Aorta (tissue), 5 donors: Measurements from ENCODE around the gene ACHE. TPM values are rescaled to one million over a fixed set of nuclear protein-coding genes. Genes with fewer than 3 reads are reported as not detected.

Source experiments
- ATAC-seq: fragments of 200-7000 bp; cut with Tn5 transposase; one replicate; pipeline ENCODE4 v1.9.1; 2022; ENCODE audit warnings: moderate library complexity; ENCODE audit not compliant: low FRiP score
- DNase-seq, 2 donors: peaks; one replicate each; pipeline ENCODE4 v3.0.0-alpha.2; 2020
- H3K27ac ChIP-seq, 2 donors: one replicate each; pipeline ENCODE4 v1.5.1; 2013; ENCODE audit warnings: low read length in 2 of 2, mild to moderate bottlenecking in 2 of 2, moderate library complexity in 2 of 2, control low read depth in 1 of 2, inconsistent platforms in 1 of 2, low read depth in 1 of 2
- H3K27me3 ChIP-seq, 2 donors: one replicate each; pipeline ENCODE4 v1.6.1; 2013; ENCODE audit warnings: control low read depth in 1 of 2, low read length in 1 of 2, mild to moderate bottlenecking in 1 of 2, moderate library complexity in 1 of 2; ENCODE audit not compliant: insufficient read depth in 2 of 2, control insufficient read depth in 1 of 2
- H3K36me3 ChIP-seq, 2 donors: one replicate each; pipeline ENCODE4 v1.6.1; 2013; ENCODE audit warnings: control low read depth in 1 of 2, low read length in 1 of 2, mild to moderate bottlenecking in 1 of 2; ENCODE audit not compliant: insufficient read depth in 2 of 2, control insufficient read depth in 1 of 2
- H3K4me1 ChIP-seq, 2 donors: one replicate each; pipeline ENCODE4 v1.6.1; 2013; ENCODE audit warnings: low read length in 2 of 2, control low read depth in 1 of 2, mild to moderate bottlenecking in 1 of 2, moderate library complexity in 1 of 2; ENCODE audit not compliant: insufficient read depth in 2 of 2, control insufficient read depth in 1 of 2
- H3K4me3 ChIP-seq, 2 donors: one replicate each; pipeline ENCODE4 v1.5.1; 2013; ENCODE audit warnings: low read length in 2 of 2, control low read depth in 1 of 2, mild to moderate bottlenecking in 1 of 2
- H3K9me3 ChIP-seq: one replicate; pipeline ENCODE4 v1.6.1; 2013; ENCODE audit warnings: mild to moderate bottlenecking, low read length; ENCODE audit not compliant: control insufficient read depth
- WGBS, 2 donors: extraction: QIAGEN DNeasy Blood & Tissue Kit; methylation state at CpG; one replicate each; pipeline ENCODE4 v1.1.7; 2013; 5-methylcytosine and 5-hydroxymethylcytosine counted together
- intact Hi-C, 2 donors: fragments of 100-400 bp; cut with DNase I; formaldehyde crosslinking; loops; one replicate each; pipeline versions ENCODE4 v1.14.2 to v1.15.0; 2022
- microRNA-seq, 2 donors: library from miRNA; unstranded; fragments of <30 nt; microRNA quantifications; one replicate each; pipeline ENCODE4 v1.2.0, GENCODE V29; 2020
- polyA plus RNA-seq, 2 donors: library from polyadenylated mRNA; stranded (reverse); fragments of 200-250 nt; gene quantifications; one replicate each; pipeline ENCODE4 v1.2.3, GENCODE V29; 2013
- total RNA-seq, 2 donors: library from RNA; stranded (reverse); fragmentation: NEBNext Ultra II Directional; extraction: Animal tissue kit (Norgen Biotek cat#: 25700); gene quantifications; one replicate each; pipeline ENCODE4 v1.2.1, GENCODE V29; 2021
- donor health status: healthy with polysubstance abuse.
- donor health status: Bipolar disorder and iron deficiency.
- donor health status: DM: no; HTN: no; CAD: no.
- donor health status: DM: no; HTN: no; CAD: no.
- donor health status: DM: yes; HTN: yes; CAD: no.

ACHE gene
- total and polyA plus RNA-seq, 4 donors, result 1.0 to 2.6 (median 1.6) TPM

DNA sequence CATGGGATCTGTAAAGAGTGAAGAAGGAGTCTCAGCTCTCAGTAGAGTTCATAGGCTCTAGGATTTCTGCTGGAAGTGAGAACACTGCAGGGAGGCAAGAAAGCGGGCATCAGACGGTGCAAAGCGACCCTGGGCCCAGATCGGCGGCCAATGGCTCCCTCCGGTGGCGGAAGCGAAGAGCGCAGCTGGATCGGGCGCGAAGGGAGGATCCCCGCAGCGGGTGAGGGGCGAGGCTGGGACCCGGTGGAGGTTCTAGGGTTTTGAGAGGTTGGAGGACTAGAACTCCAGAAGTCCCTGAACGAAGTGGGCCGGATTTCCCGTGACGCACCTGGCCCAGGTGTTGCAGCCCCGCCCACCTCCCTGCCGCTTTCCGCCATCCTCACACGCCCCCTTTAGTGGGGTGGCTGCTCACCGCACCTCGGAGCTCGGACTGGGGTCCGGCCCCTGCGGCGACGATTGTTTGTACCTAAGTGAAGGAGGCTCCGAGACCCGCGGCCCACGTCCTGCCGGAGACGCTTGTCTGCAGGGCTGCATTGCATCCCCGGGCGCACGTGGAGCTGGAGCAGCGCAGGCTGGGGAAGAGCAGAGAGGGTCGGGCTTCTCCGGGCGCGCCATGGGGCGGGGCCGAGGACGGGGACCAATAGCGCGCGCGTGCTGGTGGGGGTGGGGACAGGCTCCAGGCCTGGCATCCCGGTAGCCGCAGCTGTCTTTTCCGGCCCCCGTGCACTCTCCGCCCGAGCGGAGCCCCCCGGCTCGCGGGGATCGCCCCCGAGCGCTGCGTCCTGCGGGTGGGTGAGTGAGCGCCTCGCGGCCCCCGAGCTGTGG, 43.4 kb downstream of the ACHE start, which contains the start of gene SLC12A9:
SLC12A9 (plus strand) TSS at position 666 of the 825 bp plus-strand sequence. CDS start 1,485 bp downstream, outside the sequence.
- Histone ChIP-seq H3K36me3 (no peaks in the 10 kb centered on the region), H3K27ac (peak within 1 kb of the TSS in 1 of 2 donors; percentile 9), H3K4me3 (peak within 1 kb of the TSS; percentile 34 to 65), H3K4me1 (no peaks in the 10 kb centered on the region), H3K9me3 (no peaks in the 10 kb centered on the region), H3K27me3 (no peaks in the 10 kb centered on the region)
- ATAC-seq, result peak; percentile 99
- 0% methylated on average over 64 to 71 of the region's 71 CpGs for WGBS, 2 donors
- peak; percentile 96 to 97 for DNase-seq
- intact Hi-C loops, result loop anchor here (1.0 to 10.0 kb wide), 4 partner anchors 53 to 377 kb away; partner anchors contain the start of gene TSC22D4 (in 1 of the 2)

DNA sequence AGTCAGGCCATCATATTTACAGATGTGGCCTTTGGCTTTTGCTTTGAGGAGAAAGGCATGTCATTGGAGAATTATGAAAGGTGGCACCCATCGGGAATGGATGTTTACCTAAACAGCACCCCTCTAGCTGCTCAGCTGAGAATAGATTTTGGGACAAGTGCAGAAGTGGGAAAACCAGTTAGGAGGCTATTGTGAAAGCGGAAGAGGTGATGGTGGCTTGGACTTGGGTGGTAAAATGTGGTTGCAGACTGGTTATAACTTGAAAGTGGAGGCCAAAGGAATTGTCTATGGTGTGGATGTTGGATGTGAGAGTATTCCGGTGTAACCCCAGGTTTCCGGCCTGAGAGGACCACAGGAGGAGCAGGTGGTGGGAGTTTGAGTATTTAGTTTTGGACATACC, 48.3 kb downstream of the ACHE start:
- no peak for DNase-seq

DNA sequence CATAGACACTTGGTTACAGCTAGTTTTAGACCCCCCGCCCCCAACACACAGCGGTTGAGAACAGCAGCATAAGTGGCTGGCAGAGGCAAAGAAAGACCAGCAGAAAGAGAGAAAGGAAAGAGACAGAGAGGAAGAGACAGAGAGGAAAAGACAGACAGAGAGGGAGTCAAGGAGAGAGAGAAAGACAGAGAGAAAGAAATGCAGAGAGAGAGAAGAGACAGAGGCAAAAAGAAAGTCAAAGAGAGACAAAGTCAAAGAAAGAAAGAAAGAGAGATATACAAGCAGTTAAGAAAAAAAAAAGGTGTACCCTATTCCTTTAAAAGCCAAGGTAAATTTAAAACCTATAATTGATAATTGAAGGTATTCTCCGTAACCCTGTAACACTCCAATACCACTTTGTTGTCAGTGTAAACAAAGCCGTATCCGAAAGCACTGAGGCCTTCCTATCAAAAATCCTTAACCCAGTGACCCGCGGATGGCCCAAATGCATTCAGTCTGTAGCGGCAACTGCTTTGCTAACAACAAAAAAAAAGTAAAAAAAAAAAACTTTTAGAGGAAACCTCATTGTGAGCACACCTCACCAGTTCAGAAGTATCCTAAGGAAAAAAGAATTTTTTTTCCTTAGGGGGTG, 55.1 kb downstream of the ACHE start:
- WGBS, 2 donors, result 81 to 82% methylated on average over 8 of the region's 8 CpGs
- intact Hi-C loops, result no loop called here
- Histone ChIP-seq H3K27me3 (no peaks in the 10 kb centered on the region), H3K27ac (no peak overlapping the region), H3K4me3 (no peak overlapping the region), H3K36me3 (no peaks in the 10 kb centered on the region), H3K9me3 (no peaks in the 10 kb centered on the region), H3K4me1 (no peaks in the 10 kb centered on the region)
- ATAC-seq (no peak), DNase-seq (no peak)

More for the DNA sequence above, 48.3 kb downstream of the ACHE start:
- Histone ChIP-seq H3K27me3 (no peaks in the 10 kb centered on the region), H3K4me1 (no peaks in the 10 kb centered on the region), H3K9me3 (no peaks in the 10 kb centered on the region), H3K4me3 (no peak overlapping the region), H3K36me3 (no peaks in the 10 kb centered on the region), H3K27ac (no peak overlapping the region)
- WGBS, 2 donors, result 95 to 97% methylated on average over 4 of the region's 4 CpGs
- intact Hi-C loops, result no loop called here
- ATAC-seq, result no peak

Small RNA genes within 50 kb of the gene (microRNA-seq; reads per million reads assigned to microRNA genes)
- gene MIR6875, result 0 to 0.60 reads per million in 2 donors

Other genes starting within 250 kb of the ACHE start
- not detected for gene ACTL6B, start 239.4 kb downstream of the ACHE start, total RNA-seq
- not detected for gene ACTL6B, start 239.4 kb downstream of the ACHE start, polyA plus RNA-seq
- 100 to 1,000 TPM; 185 to 204 TPM for gene GNB2, start 222.1 kb downstream of the ACHE start, total RNA-seq
- gene GNB2, start 222.1 kb downstream of the ACHE start, polyA plus RNA-seq, result 100 to 1,000 TPM; 107 to 227 TPM
- gene GIGYF1, start 201.6 kb downstream of the ACHE start, total RNA-seq, result 10 to 100 TPM; 36.0 to 48.1 TPM
- gene GIGYF1, start 201.6 kb downstream of the ACHE start, polyA plus RNA-seq, result 10 to 100 TPM in 1 of 2 donors, 1 to 10 TPM in 1; 6.6 to 51.6 TPM
- 10 to 100 TPM; 16.4 to 17.9 TPM for gene POP7, start 189.8 kb downstream of the ACHE start, total RNA-seq
- 10 to 100 TPM; 29.6 to 31.8 TPM for gene POP7, start 189.8 kb downstream of the ACHE start, polyA plus RNA-seq
- gene EPO, start 175.4 kb downstream of the ACHE start, total RNA-seq, result not detected
- gene EPO, start 175.4 kb downstream of the ACHE start, polyA plus RNA-seq, result under 1 TPM in 1 of 2 donors, not detected in 1; 0.26 TPM
- not detected for gene ZAN, start 162.3 kb downstream of the ACHE start, total RNA-seq
- gene ZAN, start 162.3 kb downstream of the ACHE start, polyA plus RNA-seq, result not detected
- 10 to 100 TPM; 44.8 to 71.6 TPM for gene EPHB4, start 68.4 kb downstream of the ACHE start, total RNA-seq
- gene EPHB4, start 68.4 kb downstream of the ACHE start, polyA plus RNA-seq, result 1 to 10 TPM; 4.3 to 4.5 TPM
- gene SLC12A9, start 43.2 kb downstream of the ACHE start, total RNA-seq, result 10 to 100 TPM; 20.3 to 34.3 TPM
- 10 to 100 TPM in 1 of 2 donors, 1 to 10 TPM in 1; 8.5 to 43.9 TPM for gene SLC12A9, start 43.2 kb downstream of the ACHE start, polyA plus RNA-seq
- 10 to 100 TPM; 77.3 to 80.3 TPM for gene TRIP6, start 28.5 kb downstream of the ACHE start, total RNA-seq
- gene TRIP6, start 28.5 kb downstream of the ACHE start, polyA plus RNA-seq, result 100 to 1,000 TPM in 1 of 2 donors, 10 to 100 TPM in 1; 39.3 to 136 TPM
- 100 to 1,000 TPM in 1 of 2 donors, 10 to 100 TPM in 1; 95.5 to 118 TPM for gene SRRT, start 20.8 kb downstream of the ACHE start, total RNA-seq
- gene SRRT, start 20.8 kb downstream of the ACHE start, polyA plus RNA-seq, result 100 to 1,000 TPM in 1 of 2 donors, 10 to 100 TPM in 1; 22.2 to 151 TPM
- 1 to 10 TPM; 2.0 to 2.6 TPM for gene UFSP1, start 6.2 kb downstream of the ACHE start, total RNA-seq
- gene UFSP1, start 6.2 kb downstream of the ACHE start, polyA plus RNA-seq, result 1 to 10 TPM; 1.5 to 2.0 TPM
- gene MUC3A, start 53.6 kb upstream of the ACHE start, total RNA-seq, result under 1 TPM; 0.39 to 0.45 TPM
- gene MUC3A, start 53.6 kb upstream of the ACHE start, polyA plus RNA-seq, result 1 to 10 TPM in 1 of 2 donors, not detected in 1; 5.5 TPM
- gene MUC12, start 73.7 kb upstream of the ACHE start, total RNA-seq, result under 1 TPM; 0.24 to 0.88 TPM
- gene MUC12, start 73.7 kb upstream of the ACHE start, polyA plus RNA-seq, result 10 to 100 TPM in 1 of 2 donors, 1 to 10 TPM in 1; 2.6 to 13.1 TPM
- gene MUC17, start 124.2 kb upstream of the ACHE start, total RNA-seq, result not detected
- gene MUC17, start 124.2 kb upstream of the ACHE start, polyA plus RNA-seq, result 1 to 10 TPM in 1 of 2 donors, not detected in 1; 1.6 TPM
- gene TRIM56, start 189.6 kb upstream of the ACHE start, total RNA-seq, result 10 to 100 TPM; 56.6 to 58.3 TPM
- 10 to 100 TPM in 1 of 2 donors, 1 to 10 TPM in 1; 9.4 to 16.9 TPM for gene TRIM56, start 189.6 kb upstream of the ACHE start, polyA plus RNA-seq
- gene SERPINE1, start 231.2 kb upstream of the ACHE start, total RNA-seq, result 100 to 1,000 TPM in 1 of 2 donors, 10 to 100 TPM in 1; 57.1 to 693 TPM
- 100 to 1,000 TPM in 1 of 2 donors, 10 to 100 TPM in 1; 71.5 to 137 TPM for gene SERPINE1, start 231.2 kb upstream of the ACHE start, polyA plus RNA-seq